ENCODE measurements around the gene SPIRE1.
"Not testable (repeated sequence)": the region's sequence is repeated elsewhere in the genome, so short reads cannot be mapped to it uniquely, and the experiment has no call there.

Gene SPIRE1

GRCh38 chr18:12569791-12570190 is 88.1 kb downstream of the SPIRE1 start:
- H2AFZ ChIP-seq (ENCODE audit: low read depth): no peak overlapping the region
- H3K27me3 ChIP-seq (ENCODE audit: insufficient read depth, low read depth): no peaks in the 10 kb centered on the region
- TF ChIP-seq CTCF (conservative IDR thresholded peaks at IDR 0.05; ENCODE audit: low read depth, low read length): no peak
- H3K9ac ChIP-seq: no peak overlapping the region
- H3K4me1 ChIP-seq (ENCODE audit: low read depth, poor library complexity, severe bottlenecking): no peaks in the 10 kb centered on the region
- no peak overlapping the region for H3K27ac ChIP-seq
- H3K4me2 ChIP-seq: no peak overlapping the region
- H3K4me3 ChIP-seq (IDR thresholded peaks at IDR 0.05; ENCODE audit: insufficient read depth, low read depth, low read length): no peak overlapping the region
- H3K36me3 ChIP-seq (ENCODE audit: insufficient read depth): no peaks in the 10 kb centered on the region
- no peaks in the 10 kb centered on the region for H4K20me1 ChIP-seq (ENCODE audit: insufficient read depth)
- H3K79me2 ChIP-seq (ENCODE audit: insufficient read depth, low read depth): no peaks in the 10 kb centered on the region

- H3K79me2 ChIP-seq (ENCODE audit: insufficient read depth, low read depth): no peaks in the 10 kb centered on the region
- H3K36me3 ChIP-seq (ENCODE audit: insufficient read depth): no peaks in the 10 kb centered on the region
- no peak overlapping the region for H3K4me2 ChIP-seq
- TF ChIP-seq CTCF (conservative IDR thresholded peaks at IDR 0.05; ENCODE audit: low read depth, low read length): no peak
- no peak overlapping the region for H3K4me3 ChIP-seq (IDR thresholded peaks at IDR 0.05; ENCODE audit: insufficient read depth, low read depth, low read length)
- no peaks in the 10 kb centered on the region for H4K20me1 ChIP-seq (ENCODE audit: insufficient read depth)
- no peaks in the 10 kb centered on the region for H3K4me1 ChIP-seq (ENCODE audit: low read depth, poor library complexity, severe bottlenecking)
- H3K9ac ChIP-seq: no peak overlapping the region
- no peaks in the 10 kb centered on the region for H3K27me3 ChIP-seq (ENCODE audit: insufficient read depth, low read depth)
- no peak overlapping the region for H2AFZ ChIP-seq (ENCODE audit: low read depth)
- no peak overlapping the region for H3K27ac ChIP-seq
These were observed 90.1 kb downstream of the SPIRE1 start for GRCh38 chr18:12567849-12568248.

- H3K27ac ChIP-seq: no peak overlapping the region
- no peaks in the 10 kb centered on the region for H4K20me1 ChIP-seq (ENCODE audit: insufficient read depth)
- H3K9ac ChIP-seq: no peak overlapping the region
- TF ChIP-seq CTCF (conservative IDR thresholded peaks at IDR 0.05; ENCODE audit: low read depth, low read length): no peak
- H3K79me2 ChIP-seq (ENCODE audit: insufficient read depth, low read depth): no peaks in the 10 kb centered on the region
- no peaks in the 10 kb centered on the region for H3K4me1 ChIP-seq (ENCODE audit: low read depth, poor library complexity, severe bottlenecking)
- H3K4me2 ChIP-seq: no peak overlapping the region
- H3K27me3 ChIP-seq (ENCODE audit: insufficient read depth, low read depth): no peaks in the 10 kb centered on the region
- H2AFZ ChIP-seq (ENCODE audit: low read depth): no peak overlapping the region
- H3K36me3 ChIP-seq (ENCODE audit: insufficient read depth): no peaks in the 10 kb centered on the region
- H3K4me3 ChIP-seq (IDR thresholded peaks at IDR 0.05; ENCODE audit: insufficient read depth, low read depth, low read length): no peak overlapping the region
These were observed 93.0 kb downstream of the SPIRE1 start for GRCh38 chr18:12564861-12565260.

- H3K79me2 ChIP-seq (ENCODE audit: insufficient read depth, low read depth): no peaks in the 10 kb centered on the region
- no peak overlapping the region for H3K9ac ChIP-seq
- no peak overlapping the region for H3K4me3 ChIP-seq (IDR thresholded peaks at IDR 0.05; ENCODE audit: insufficient read depth, low read depth, low read length)
- H3K27me3 ChIP-seq (ENCODE audit: insufficient read depth, low read depth): no peaks in the 10 kb centered on the region
- TF ChIP-seq CTCF (conservative IDR thresholded peaks at IDR 0.05; ENCODE audit: low read depth, low read length): no peak
- H3K4me2 ChIP-seq: no peak overlapping the region
- H3K4me1 ChIP-seq (ENCODE audit: low read depth, poor library complexity, severe bottlenecking): no peaks in the 10 kb centered on the region
- no peaks in the 10 kb centered on the region for H4K20me1 ChIP-seq (ENCODE audit: insufficient read depth)
- no peak overlapping the region for H2AFZ ChIP-seq (ENCODE audit: low read depth)
- no peak overlapping the region for H3K27ac ChIP-seq
- no peaks in the 10 kb centered on the region for H3K36me3 ChIP-seq (ENCODE audit: insufficient read depth)
These were observed 93.5 kb downstream of the SPIRE1 start for GRCh38 chr18:12564378-12564777.

- not testable (repeated sequence) for H3K79me2 ChIP-seq (ENCODE audit: insufficient read depth, low read depth); H3K4me2 ChIP-seq; H2AFZ ChIP-seq (ENCODE audit: low read depth)
These were observed 97.3 kb downstream of the SPIRE1 start for GRCh38 chr18:12560600-12560999.

More at GRCh38 chr18:12560600-12560999, 97.3 kb downstream of the SPIRE1 start:
- not testable (repeated sequence) for H3K4me3 ChIP-seq (IDR thresholded peaks at IDR 0.05; ENCODE audit: insufficient read depth, low read depth, low read length); H3K27ac ChIP-seq; H4K20me1 ChIP-seq (ENCODE audit: insufficient read depth); H3K9ac ChIP-seq; H3K27me3 ChIP-seq (ENCODE audit: insufficient read depth, low read depth); H3K36me3 ChIP-seq (ENCODE audit: insufficient read depth); H3K4me1 ChIP-seq (ENCODE audit: low read depth, poor library complexity, severe bottlenecking)

Measured in KMS-11 (cell line).